ENCODE results near the gene TRIO.

Gene TRIO

GRCh38 chr5:14261856-14262611 lies 118.9 kb downstream of the TRIO start:
- Histone ChIP-seq H3K27ac (no peak overlapping the region), H3K36me3 (no peaks in the 10 kb centered on the region), H3K4me1 (ENCODE audit: control insufficient read depth in 1 of 2, insufficient read depth in 1 of 2, low read depth in 1 of 2, low read length in 1 of 2) (peaks cover 5 to 8% of the 10 kb centered on the region in 2 experiments), H3K9me3 (no peaks in the 10 kb centered on the region), H3K4me3 (ENCODE audit: low read depth in 1 of 2, low read length in 1 of 2) (no peak overlapping the region), H3K27me3 (no peaks in the 10 kb centered on the region)
- TF ChIP-seq, protein P1, sequence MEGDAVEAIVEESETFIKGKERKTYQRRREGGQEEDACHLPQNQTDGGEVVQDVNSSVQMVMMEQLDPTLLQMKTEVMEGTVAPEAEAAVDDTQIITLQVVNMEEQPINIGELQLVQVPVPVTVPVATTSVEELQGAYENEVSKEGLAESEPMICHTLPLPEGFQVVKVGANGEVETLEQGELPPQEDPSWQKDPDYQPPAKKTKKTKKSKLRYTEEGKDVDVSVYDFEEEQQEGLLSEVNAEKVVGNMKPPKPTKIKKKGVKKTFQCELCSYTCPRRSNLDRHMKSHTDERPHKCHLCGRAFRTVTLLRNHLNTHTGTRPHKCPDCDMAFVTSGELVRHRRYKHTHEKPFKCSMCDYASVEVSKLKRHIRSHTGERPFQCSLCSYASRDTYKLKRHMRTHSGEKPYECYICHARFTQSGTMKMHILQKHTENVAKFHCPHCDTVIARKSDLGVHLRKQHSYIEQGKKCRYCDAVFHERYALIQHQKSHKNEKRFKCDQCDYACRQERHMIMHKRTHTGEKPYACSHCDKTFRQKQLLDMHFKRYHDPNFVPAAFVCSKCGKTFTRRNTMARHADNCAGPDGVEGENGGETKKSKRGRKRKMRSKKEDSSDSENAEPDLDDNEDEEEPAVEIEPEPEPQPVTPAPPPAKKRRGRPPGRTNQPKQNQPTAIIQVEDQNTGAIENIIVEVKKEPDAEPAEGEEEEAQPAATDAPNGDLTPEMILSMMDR (IDR thresholded peaks at IDR 0.05) = no peak

- no peaks in the 10 kb centered on the region for H3K9me3 ChIP-seq
- H3K27me3 ChIP-seq = no peaks in the 10 kb centered on the region
- no peak overlapping the region for H3K4me3 ChIP-seq (ENCODE audit: low read depth in 1 of 2, low read length in 1 of 2)
- no peaks in the 10 kb centered on the region for H3K36me3 ChIP-seq
- H3K4me1 ChIP-seq (ENCODE audit: control insufficient read depth in 1 of 2, insufficient read depth in 1 of 2, low read depth in 1 of 2, low read length in 1 of 2) = peaks cover 5 to 8% of the 10 kb centered on the region in 2 experiments
- H3K27ac ChIP-seq = no peak overlapping the region
- TF ChIP-seq, protein P1 (IDR thresholded peaks at IDR 0.05) = no peak
Measured at GRCh38 chr5:14263113-14263512, 120.0 kb downstream of the TRIO start.

GRCh38 chr5:14263699-14264098 lies 120.6 kb downstream of the TRIO start:
- TF ChIP-seq, protein P1 (IDR thresholded peaks at IDR 0.05) = no peak
- peaks cover 5 to 8% of the 10 kb centered on the region in 2 experiments for H3K4me1 ChIP-seq (ENCODE audit: control insufficient read depth in 1 of 2, insufficient read depth in 1 of 2, low read depth in 1 of 2, low read length in 1 of 2)

DNA sequence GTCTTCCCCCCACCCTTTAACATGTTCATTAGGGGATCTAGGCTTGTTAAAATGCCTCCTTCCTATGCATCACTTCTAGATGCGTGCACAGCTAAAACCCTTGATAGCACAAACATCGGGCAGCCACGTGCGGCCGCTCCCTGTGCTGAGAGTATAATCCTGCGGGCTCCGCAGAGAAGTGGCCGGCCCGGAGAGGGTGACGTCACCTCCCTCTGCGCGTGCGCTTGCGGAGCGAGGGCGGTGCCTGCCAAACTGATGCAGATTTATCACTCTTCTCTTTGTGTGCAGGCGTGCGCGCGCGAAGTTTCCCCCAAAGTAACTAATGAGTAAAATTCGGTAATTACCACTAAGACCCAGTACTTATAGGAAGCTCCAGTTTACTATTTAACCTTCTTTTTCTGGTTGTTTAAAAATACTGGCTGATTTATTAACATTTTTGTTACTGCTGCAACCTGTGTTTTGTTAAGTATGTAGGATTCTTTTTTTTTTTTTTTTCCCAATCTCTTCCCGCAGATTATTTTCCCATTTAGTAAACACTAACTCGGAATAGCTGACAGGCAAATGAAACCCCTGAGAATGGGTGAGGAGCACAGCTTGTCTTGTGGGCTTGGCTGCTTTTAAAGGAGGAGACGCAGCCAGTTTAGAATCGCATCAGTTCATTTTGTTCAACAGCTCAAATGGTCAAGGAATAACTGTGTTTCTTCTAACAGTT lies 121.6 kb downstream of the TRIO start:
- Histone ChIP-seq H3K4me3 (ENCODE audit: low read depth in 1 of 2, low read length in 1 of 2) (peak overlapping the region in 1 of 2 experiments; percentile 35), H3K36me3 (no peaks in the 10 kb centered on the region), H3K4me1 (ENCODE audit: control insufficient read depth in 1 of 2, insufficient read depth in 1 of 2, low read depth in 1 of 2, low read length in 1 of 2) (peaks cover 5 to 8% of the 10 kb centered on the region in 2 experiments), H3K9me3 (no peaks in the 10 kb centered on the region), H3K27me3 (no peaks in the 10 kb centered on the region), H3K27ac (no peak overlapping the region)
- TF ChIP-seq, protein P1 (IDR thresholded peaks at IDR 0.05) = no peak

More at GRCh38 chr5:14263699-14264098, 120.6 kb downstream of the TRIO start:
- Histone ChIP-seq H3K27me3 (no peaks in the 10 kb centered on the region), H3K9me3 (no peaks in the 10 kb centered on the region), H3K27ac (no peak overlapping the region), H3K36me3 (no peaks in the 10 kb centered on the region), H3K4me3 (ENCODE audit: low read depth in 1 of 2, low read length in 1 of 2) (no peak overlapping the region)

GRCh38 chr5:14265570-14265969 lies 122.4 kb downstream of the TRIO start:
- H3K4me1 ChIP-seq (ENCODE audit: control insufficient read depth in 1 of 2, insufficient read depth in 1 of 2, low read depth in 1 of 2, low read length in 1 of 2) = peaks cover 5 to 8% of the 10 kb centered on the region in 2 experiments
- TF ChIP-seq, protein P1 (IDR thresholded peaks at IDR 0.05) = no peak
- no peaks in the 10 kb centered on the region for H3K36me3 ChIP-seq
- H3K27ac ChIP-seq = no peak overlapping the region
- no peaks in the 10 kb centered on the region for H3K9me3 ChIP-seq
- no peaks in the 10 kb centered on the region for H3K27me3 ChIP-seq
- H3K4me3 ChIP-seq (ENCODE audit: low read depth in 1 of 2, low read length in 1 of 2) = no peak overlapping the region

Measured in neutrophil (primary cell).